OCI-LY7 (cell line): Measurements from ENCODE around the gene FCMR.

Experiments
- CTCF ChIP-seq: fragments of 200-600 bp; sonication (generic); conservative IDR thresholded peaks from 2 replicates; pipeline ENCODE4 v1.5.1; 2014; ENCODE audit warnings: mild to moderate bottlenecking, antibody characterized with exemption, low read length, moderate library complexity, mixed read lengths
- EZH2phosphoT487 ChIP-seq: fragments of 200-600 bp; sonication (generic); IDR thresholded peaks from 2 replicates; pipeline ENCODE4 v1.6.1; 2018; ENCODE audit warnings: low read depth, borderline replicate concordance, mild to moderate bottlenecking, mixed run types, antibody characterized with exemption, low read length, moderate library complexity, mixed read lengths

GRCh38 chr1:206911064-206911663, 10.6 kb downstream of the FCMR start:
- TF ChIP-seq EZH2phosphoT487 (no peak), CTCF (peak; percentile 95)
